SK-N-SH treated with all-trans-retinoic acid at 6 μM for 48 hours (cell line): ENCODE measurements around the gene NPAS2.

Experiments used
- ATAC-seq: fragments of 200-7000 bp; cut with Tn5 transposase; 3 replicates; pipeline ENCODE4 v1.9.1; 2020; ENCODE audit warnings: mild to moderate bottlenecking, moderate library complexity
- BACH2 ChIP-seq: fragments of 250-450 bp; sonication (Bioruptor Pico); IDR thresholded peaks from 2 replicates; pipeline ENCODE4 v1.9.0; 2021; ENCODE audit warnings: mild to moderate bottlenecking, borderline replicate concordance
- ESRRG ChIP-seq: fragments of 250-450 bp; sonication (Bioruptor Pico); IDR thresholded peaks from 2 replicates; pipeline ENCODE4 v1.6.1; 2021; ENCODE audit warnings: mild to moderate bottlenecking
- ISL1 ChIP-seq: fragments of 250-450 bp; sonication (Bioruptor Pico); IDR thresholded peaks from 2 replicates; pipeline ENCODE4 v2.1.2; 2022; ENCODE audit warnings: mild to moderate bottlenecking, moderate library complexity
- OSR1 ChIP-seq: fragments of 250-450 bp; sonication (Bioruptor Pico); IDR thresholded peaks from 2 replicates; pipeline ENCODE4 v1.8.0; 2022; ENCODE audit warnings: moderate library complexity, mild to moderate bottlenecking, inconsistent platforms
- PPARA ChIP-seq: fragments of 250-450 bp; sonication (Bioruptor Pico); IDR thresholded peaks from 2 replicates; pipeline ENCODE4 v1.5.0; 2020; ENCODE audit warnings: mild to moderate bottlenecking, borderline replicate concordance
- RARB ChIP-seq: fragments of 250-450 bp; sonication (Bioruptor Pico); IDR thresholded peaks from 2 replicates; pipeline ENCODE4 v1.8.0; 2021; ENCODE audit warnings: mild to moderate bottlenecking, moderate library complexity
- SNAI2 ChIP-seq: fragments of 250-450 bp; sonication (Bioruptor Pico); IDR thresholded peaks from 2 replicates; pipeline ENCODE4 v1.5.0; 2020; ENCODE audit warnings: mild to moderate bottlenecking, moderate library complexity
- TCF4 ChIP-seq: fragments of 250-450 bp; sonication (Bioruptor Pico); IDR thresholded peaks from 2 replicates; pipeline ENCODE4 v1.8.0; 2021; ENCODE audit warnings: mild to moderate bottlenecking, moderate library complexity, borderline replicate concordance
- TOX ChIP-seq: fragments of 250-450 bp; sonication (Bioruptor Pico); IDR thresholded peaks from 2 replicates; pipeline ENCODE4 v1.8.0; 2021; ENCODE audit warnings: mild to moderate bottlenecking, moderate library complexity, borderline replicate concordance
- ZC3H10 ChIP-seq: fragments of 250-450 bp; sonication (Bioruptor Pico); IDR thresholded peaks from 2 replicates; pipeline ENCODE4 v1.5.1; 2021; ENCODE audit warnings: mild to moderate bottlenecking, moderate library complexity
- ZFP3 ChIP-seq: fragments of 250-450 bp; sonication (Bioruptor Pico); IDR thresholded peaks from 2 replicates; pipeline ENCODE4 v1.5.0; 2020; ENCODE audit warnings: mild to moderate bottlenecking, moderate library complexity
- ZFP30 ChIP-seq: fragments of 450-650 bp; formaldehyde crosslinking; IDR thresholded peaks from 2 replicates; pipeline ENCODE4 v1.5.0; 2022; ENCODE audit warnings: mild to moderate bottlenecking, moderate library complexity
- ZNF565 ChIP-seq: fragments of 450-650 bp; formaldehyde crosslinking; conservative IDR thresholded peaks from 2 replicates; pipeline ENCODE4 v1.5.0; 2020; ENCODE audit warnings: low read depth, mild to moderate bottlenecking, moderate library complexity
- ZNF70 ChIP-seq: fragments of 450-650 bp; formaldehyde crosslinking; IDR thresholded peaks from 2 replicates; pipeline ENCODE4 v1.5.0; 2020; ENCODE audit warnings: mild to moderate bottlenecking, moderate library complexity
- TF ChIP-seq, protein P1 (sequence below): fragments of 250-450 bp; sonication (Bioruptor Pico); IDR thresholded peaks from 2 replicates; pipeline ENCODE4 v1.5.1; 2021; ENCODE audit warnings: mild to moderate bottlenecking, moderate library complexity
- TF ChIP-seq, protein P2 (sequence below): fragments of 250-450 bp; sonication (Bioruptor Pico); IDR thresholded peaks from 2 replicates; pipeline ENCODE4 v1.8.0; 2020; ENCODE audit warnings: mild to moderate bottlenecking, moderate library complexity, borderline replicate concordance
- TF ChIP-seq, protein P3 (sequence below): fragments of 250-450 bp; sonication (Bioruptor Pico); IDR thresholded peaks from 2 replicates; pipeline ENCODE4 v1.5.1; 2020; ENCODE audit warnings: low read depth, mild to moderate bottlenecking, moderate library complexity
- TF ChIP-seq, protein P4 (sequence below): fragments of 250-450 bp; sonication (Bioruptor Pico); IDR thresholded peaks from 2 replicates; pipeline ENCODE4 v1.8.0; 2021; ENCODE audit warnings: low read depth, mild to moderate bottlenecking, moderate library complexity, borderline replicate concordance

Gene NPAS2

DNA sequence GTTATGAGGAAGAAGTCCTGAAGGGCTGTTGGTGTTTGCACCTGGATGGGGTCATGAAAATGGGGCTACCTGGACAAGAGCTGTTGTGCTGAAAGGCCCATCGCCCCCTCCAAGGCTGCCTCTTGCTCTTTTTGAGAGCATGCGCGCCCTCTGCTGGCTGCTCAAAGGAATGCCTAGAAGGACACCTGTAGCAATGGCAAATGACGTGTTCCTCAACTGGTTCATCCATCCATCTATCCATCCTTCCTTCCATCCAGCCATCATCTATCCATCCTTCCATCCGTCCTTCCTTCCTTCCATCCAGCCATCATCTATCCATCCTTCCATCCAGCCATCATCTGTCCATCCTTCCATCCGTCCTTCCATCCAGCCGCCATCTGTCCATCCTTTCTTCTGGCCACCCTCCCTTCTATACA is 165.0 kb downstream of the NPAS2 start:
- no peak for TF ChIP-seq SNAI2 (CRISPR knock-in tag)
- TF ChIP-seq TOX (CRISPR knock-in tag) = no peak
- TF ChIP-seq ISL1 = no peak
- no peak for TF ChIP-seq RARB (CRISPR knock-in tag)
- no peak for TF ChIP-seq ZNF565
- peak; percentile 87 for ATAC-seq

DNA sequence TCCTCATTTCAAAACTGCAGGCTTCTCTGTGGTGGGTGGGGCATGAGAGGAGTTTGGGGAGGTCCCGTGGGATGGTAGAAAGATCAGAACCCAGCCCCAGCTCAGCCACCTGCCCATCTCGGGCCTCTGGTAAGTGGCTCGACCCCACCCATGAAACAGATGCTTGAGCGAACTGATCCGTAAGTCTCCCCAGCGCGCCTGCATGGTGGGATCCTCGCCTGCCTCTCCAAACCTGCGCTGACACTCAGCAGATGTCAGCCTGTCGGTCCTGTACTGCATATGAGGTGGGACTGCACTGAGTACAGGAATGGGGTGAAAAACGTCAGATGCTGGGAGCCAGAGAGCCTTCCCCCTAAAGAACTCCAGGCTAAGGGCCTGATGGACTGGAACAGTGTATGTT is 166.2 kb downstream of the NPAS2 start:
- no peak for ATAC-seq
- TF ChIP-seq, protein P1, sequence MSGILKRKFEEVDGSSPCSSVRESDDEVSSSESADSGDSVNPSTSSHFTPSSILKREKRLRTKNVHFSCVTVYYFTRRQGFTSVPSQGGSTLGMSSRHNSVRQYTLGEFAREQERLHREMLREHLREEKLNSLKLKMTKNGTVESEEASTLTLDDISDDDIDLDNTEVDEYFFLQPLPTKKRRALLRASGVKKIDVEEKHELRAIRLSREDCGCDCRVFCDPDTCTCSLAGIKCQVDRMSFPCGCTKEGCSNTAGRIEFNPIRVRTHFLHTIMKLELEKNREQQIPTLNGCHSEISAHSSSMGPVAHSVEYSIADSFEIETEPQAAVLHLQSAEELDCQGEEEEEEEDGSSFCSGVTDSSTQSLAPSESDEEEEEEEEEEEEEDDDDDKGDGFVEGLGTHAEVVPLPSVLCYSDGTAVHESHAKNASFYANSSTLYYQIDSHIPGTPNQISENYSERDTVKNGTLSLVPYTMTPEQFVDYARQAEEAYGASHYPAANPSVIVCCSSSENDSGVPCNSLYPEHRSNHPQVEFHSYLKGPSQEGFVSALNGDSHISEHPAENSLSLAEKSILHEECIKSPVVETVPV (CRISPR knock-in tag) = no peak
- TF ChIP-seq RARB (CRISPR knock-in tag) (no peak), OSR1 (CRISPR knock-in tag) (no peak), BACH2 (CRISPR knock-in tag) (no peak), ZFP3 (no peak), ZNF565 (no peak), ZNF70 (CRISPR knock-in tag) (no peak), ISL1 (no peak), TCF4 (CRISPR knock-in tag) (no peak), SNAI2 (CRISPR knock-in tag) (no peak), ESRRG (CRISPR knock-in tag) (no peak), ZC3H10 (CRISPR knock-in tag) (no peak)
- TF ChIP-seq, protein P2, sequence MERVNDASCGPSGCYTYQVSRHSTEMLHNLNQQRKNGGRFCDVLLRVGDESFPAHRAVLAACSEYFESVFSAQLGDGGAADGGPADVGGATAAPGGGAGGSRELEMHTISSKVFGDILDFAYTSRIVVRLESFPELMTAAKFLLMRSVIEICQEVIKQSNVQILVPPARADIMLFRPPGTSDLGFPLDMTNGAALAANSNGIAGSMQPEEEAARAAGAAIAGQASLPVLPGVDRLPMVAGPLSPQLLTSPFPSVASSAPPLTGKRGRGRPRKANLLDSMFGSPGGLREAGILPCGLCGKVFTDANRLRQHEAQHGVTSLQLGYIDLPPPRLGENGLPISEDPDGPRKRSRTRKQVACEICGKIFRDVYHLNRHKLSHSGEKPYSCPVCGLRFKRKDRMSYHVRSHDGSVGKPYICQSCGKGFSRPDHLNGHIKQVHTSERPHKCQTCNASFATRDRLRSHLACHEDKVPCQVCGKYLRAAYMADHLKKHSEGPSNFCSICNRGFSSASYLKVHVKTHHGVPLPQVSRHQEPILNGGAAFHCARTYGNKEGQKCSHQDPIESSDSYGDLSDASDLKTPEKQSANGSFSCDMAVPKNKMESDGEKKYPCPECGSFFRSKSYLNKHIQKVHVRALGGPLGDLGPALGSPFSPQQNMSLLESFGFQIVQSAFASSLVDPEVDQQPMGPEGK (CRISPR knock-in tag) = no peak
- TF ChIP-seq, protein P3, sequence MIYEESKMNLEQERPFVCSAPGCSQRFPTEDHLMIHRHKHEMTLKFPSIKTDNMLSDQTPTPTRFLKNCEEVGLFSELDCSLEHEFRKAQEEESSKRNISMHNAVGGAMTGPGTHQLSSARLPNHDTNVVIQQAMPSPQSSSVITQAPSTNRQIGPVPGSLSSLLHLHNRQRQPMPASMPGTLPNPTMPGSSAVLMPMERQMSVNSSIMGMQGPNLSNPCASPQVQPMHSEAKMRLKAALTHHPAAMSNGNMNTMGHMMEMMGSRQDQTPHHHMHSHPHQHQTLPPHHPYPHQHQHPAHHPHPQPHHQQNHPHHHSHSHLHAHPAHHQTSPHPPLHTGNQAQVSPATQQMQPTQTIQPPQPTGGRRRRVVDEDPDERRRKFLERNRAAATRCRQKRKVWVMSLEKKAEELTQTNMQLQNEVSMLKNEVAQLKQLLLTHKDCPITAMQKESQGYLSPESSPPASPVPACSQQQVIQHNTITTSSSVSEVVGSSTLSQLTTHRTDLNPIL (CRISPR knock-in tag) = no peak
- TF ChIP-seq, protein P4, sequence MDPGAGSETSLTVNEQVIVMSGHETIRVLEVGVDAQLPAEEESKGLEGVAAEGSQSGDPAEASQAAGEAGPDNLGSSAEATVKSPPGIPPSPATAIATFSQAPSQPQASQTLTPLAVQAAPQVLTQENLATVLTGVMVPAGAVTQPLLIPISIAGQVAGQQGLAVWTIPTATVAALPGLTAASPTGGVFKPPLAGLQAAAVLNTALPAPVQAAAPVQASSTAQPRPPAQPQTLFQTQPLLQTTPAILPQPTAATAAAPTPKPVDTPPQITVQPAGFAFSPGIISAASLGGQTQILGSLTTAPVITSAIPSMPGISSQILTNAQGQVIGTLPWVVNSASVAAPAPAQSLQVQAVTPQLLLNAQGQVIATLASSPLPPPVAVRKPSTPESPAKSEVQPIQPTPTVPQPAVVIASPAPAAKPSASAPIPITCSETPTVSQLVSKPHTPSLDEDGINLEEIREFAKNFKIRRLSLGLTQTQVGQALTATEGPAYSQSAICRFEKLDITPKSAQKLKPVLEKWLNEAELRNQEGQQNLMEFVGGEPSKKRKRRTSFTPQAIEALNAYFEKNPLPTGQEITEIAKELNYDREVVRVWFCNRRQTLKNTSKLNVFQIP = no peak

DNA sequence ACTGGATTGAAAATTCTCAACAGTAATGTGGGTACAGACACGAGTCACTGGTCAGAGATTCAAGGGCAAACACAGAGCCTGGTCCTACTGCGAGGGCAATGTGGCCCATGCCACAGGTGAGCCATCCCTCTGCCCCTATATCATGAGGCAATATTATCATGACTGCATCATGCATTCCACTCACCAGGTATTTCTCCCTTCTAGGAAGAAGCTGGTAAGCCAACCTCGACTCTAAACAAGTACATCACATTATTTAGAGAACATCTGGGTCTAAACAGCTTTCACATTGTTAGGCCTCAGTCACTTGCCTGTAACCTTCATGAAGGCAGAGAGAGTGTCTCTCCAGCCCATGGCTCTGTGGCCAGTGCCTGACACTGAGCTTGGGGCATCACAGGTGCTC is 167.6 kb downstream of the NPAS2 start:
- TF ChIP-seq TCF4 (CRISPR knock-in tag) (no peak), PPARA (CRISPR knock-in tag) (no peak), ZFP30 (CRISPR knock-in tag) (no peak), ZFP3 (no peak)
- TF ChIP-seq, protein P4 = no peak
- TF ChIP-seq, protein P1 (CRISPR knock-in tag) = no peak
- TF ChIP-seq, protein P3 (CRISPR knock-in tag) = no peak
- no peak for ATAC-seq
